ENCODE data around the gene PTGIR.

PTGIR gene

DNA sequence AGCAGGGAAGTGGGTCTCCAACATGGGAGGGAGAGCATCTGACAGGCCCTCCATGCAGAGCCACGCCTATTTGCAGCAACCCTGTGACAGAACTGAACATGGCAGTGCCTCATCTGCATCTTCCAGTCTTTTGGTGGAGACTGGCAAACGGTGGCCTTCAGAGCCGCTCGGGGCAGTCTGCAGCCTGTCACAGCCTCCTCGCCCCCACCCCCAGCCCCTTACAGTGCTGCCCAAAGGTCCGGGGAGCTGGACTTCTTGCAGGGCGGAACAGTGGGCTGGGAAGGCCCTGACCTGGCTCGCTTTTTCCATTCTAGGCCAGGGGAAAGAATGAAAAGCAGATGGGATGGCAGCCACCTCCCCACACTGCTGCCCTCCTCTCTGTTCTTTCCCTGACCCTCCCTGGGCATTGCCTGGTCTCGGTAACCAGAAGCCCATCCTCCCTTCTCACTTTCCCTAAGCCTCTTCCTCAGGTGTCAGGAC is 21.1 kb downstream of the PTGIR start:
- no peak overlapping the region for H3K4me3 ChIP-seq (replicated peaks; ENCODE audit: low read depth, low read length)
- TF ChIP-seq, protein P1, sequence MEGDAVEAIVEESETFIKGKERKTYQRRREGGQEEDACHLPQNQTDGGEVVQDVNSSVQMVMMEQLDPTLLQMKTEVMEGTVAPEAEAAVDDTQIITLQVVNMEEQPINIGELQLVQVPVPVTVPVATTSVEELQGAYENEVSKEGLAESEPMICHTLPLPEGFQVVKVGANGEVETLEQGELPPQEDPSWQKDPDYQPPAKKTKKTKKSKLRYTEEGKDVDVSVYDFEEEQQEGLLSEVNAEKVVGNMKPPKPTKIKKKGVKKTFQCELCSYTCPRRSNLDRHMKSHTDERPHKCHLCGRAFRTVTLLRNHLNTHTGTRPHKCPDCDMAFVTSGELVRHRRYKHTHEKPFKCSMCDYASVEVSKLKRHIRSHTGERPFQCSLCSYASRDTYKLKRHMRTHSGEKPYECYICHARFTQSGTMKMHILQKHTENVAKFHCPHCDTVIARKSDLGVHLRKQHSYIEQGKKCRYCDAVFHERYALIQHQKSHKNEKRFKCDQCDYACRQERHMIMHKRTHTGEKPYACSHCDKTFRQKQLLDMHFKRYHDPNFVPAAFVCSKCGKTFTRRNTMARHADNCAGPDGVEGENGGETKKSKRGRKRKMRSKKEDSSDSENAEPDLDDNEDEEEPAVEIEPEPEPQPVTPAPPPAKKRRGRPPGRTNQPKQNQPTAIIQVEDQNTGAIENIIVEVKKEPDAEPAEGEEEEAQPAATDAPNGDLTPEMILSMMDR (IDR thresholded peaks at IDR 0.05; ENCODE audit: insufficient read depth, low read length, poor library complexity, severe bottlenecking) = no peak
- no peak for DNase-seq (ENCODE audit: extremely low read depth, insufficient read length)
- peaks cover 29% of the 10 kb centered on the region for H3K36me3 ChIP-seq (ENCODE audit: control insufficient read depth, insufficient read depth, low read length)
- no peaks in the 10 kb centered on the region for H3K27me3 ChIP-seq (replicated peaks; ENCODE audit: control insufficient read depth, insufficient read depth, low read length)

DNA sequence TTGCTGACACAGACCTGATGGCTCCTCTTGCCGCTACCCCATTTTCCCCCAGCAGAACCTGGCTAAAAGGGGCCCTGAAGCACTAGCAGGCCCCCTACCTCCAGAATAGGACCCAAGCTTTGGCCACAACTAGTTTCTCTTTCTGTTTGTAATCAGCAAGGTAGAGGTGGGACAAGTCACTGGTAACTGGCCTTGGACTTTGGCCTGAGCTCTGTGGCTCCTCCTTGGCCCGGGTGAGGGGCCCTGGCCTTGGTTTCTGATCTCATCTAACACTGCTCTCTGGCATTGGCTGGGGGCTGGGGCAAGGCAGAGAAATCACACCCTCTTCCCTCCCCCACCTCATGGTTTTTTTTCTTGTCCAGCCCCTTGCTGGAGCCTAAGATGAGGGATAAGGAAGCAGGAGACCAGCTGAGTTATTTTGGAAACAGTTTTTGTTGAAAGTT is 21.7 kb downstream of the PTGIR start:
- no peak for DNase-seq (ENCODE audit: extremely low read depth, insufficient read length)

DNA sequence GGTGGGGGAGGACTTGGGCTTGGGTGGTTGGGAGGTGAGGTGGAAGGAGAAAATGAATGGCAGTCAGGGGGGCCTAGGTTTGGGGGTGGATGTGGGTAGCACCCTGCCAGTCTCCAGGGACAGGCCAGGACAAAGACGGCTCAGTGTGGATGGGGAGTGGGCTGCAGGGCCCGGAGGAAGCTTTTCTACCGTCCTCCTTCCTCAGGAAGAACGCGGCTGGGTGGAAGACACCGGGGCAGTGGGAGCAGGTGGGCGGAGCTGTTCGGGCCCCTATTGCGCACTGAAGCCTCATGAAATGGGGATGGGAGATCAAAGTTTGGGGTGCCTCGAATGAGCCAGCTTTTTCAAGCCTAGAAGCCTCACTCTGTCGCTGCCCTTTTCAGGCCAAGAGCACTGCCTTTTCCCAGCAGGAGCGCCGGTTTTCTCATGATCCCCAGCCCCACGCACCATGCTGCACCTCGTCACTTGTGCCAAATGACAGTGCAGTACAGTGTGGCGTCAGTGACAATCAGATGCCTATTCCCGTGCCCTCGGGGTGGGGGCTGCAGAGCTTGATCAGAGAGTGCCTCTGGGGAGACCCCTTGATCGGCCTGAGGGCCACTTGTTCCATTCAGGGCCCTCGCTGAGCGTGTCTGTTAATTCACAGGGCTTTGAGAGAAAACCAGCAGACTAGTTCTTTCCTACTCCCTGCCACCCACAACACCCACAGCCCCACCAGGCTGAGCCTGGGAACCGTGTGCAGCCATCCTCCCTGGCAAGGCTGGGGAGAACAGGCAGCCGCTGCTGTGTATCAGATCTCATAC is 22.3 kb downstream of the PTGIR start:
- DNase-seq (ENCODE audit: extremely low read depth, insufficient read length) = no peak
- peak overlapping the region; percentile 83 for H3K4me3 ChIP-seq (replicated peaks; ENCODE audit: low read depth, low read length)
- TF ChIP-seq, protein P1 (IDR thresholded peaks at IDR 0.05; ENCODE audit: insufficient read depth, low read length, poor library complexity, severe bottlenecking) = no peak
- H3K36me3 ChIP-seq (ENCODE audit: control insufficient read depth, insufficient read depth, low read length) = peaks cover 17% of the 10 kb centered on the region
- H3K27me3 ChIP-seq (replicated peaks; ENCODE audit: control insufficient read depth, insufficient read depth, low read length) = no peaks in the 10 kb centered on the region

More for the DNA sequence above, 21.7 kb downstream of the PTGIR start:
- TF ChIP-seq, protein P1 (IDR thresholded peaks at IDR 0.05; ENCODE audit: insufficient read depth, low read length, poor library complexity, severe bottlenecking) = no peak
- H3K4me3 ChIP-seq (replicated peaks; ENCODE audit: low read depth, low read length) = peak overlapping the region; percentile 83
- no peaks in the 10 kb centered on the region for H3K27me3 ChIP-seq (replicated peaks; ENCODE audit: control insufficient read depth, insufficient read depth, low read length)
- H3K36me3 ChIP-seq (ENCODE audit: control insufficient read depth, insufficient read depth, low read length) = peaks cover 23% of the 10 kb centered on the region

DNA sequence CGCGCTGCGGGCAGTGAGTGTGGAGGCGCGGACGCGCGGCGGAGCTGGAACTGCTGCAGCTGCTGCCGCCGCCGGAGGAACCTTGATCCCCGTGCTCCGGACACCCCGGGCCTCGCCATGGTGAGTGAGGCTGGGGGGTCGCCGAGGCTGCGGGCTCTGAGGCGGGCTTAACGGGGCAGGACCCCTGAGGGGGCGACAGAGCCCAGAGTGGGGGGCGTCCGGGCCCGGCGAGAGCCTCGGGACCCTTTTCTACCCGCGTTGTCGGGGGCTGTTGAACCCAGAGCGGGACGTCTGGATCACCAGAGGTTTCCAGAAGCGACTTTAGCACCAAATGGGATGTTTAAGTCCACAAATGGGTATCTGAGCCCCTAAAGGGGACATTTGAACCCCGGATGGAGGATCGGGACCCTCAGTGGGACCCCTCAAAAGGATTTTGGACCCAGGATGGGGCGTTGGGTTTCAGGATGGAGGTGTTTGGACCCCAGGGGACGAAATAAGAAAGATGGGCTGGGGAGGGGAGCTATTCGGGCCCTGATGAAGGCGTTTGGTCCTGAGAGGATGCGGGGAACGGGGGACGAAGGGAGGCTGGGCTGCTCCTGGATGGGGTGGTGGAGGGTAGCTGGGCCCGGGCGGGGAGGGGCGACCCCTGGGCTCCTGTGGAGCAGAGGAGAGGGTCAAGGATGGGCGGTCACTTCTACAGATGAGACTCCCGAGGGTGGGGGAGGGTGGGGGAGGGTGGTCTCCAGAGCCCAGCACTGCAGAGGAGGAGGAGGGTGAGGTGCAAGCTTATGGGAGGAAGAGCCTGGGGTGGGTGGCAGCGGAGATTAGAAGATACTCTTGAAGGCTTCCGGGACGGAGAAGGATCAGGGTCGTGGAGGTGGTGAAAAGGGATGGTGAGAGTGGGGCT is 23.3 kb downstream of the PTGIR start, which contains the start of gene CALM3:
Gene CALM3 (plus strand): TSS at position 13 of the 907 bp plus-strand sequence. CDS start 105 bp downstream, at position 118.
- peak within 1 kb of the TSS; percentile 83 for H3K4me3 ChIP-seq (replicated peaks; ENCODE audit: low read depth, low read length)
- TF ChIP-seq, protein P1 (IDR thresholded peaks at IDR 0.05; ENCODE audit: insufficient read depth, low read length, poor library complexity, severe bottlenecking) = no peak
- H3K36me3 ChIP-seq (ENCODE audit: control insufficient read depth, insufficient read depth, low read length) = peaks cover 9% of the 10 kb centered on the region
- no peak for DNase-seq (ENCODE audit: extremely low read depth, insufficient read length)
- no peaks in the 10 kb centered on the region for H3K27me3 ChIP-seq (replicated peaks; ENCODE audit: control insufficient read depth, insufficient read depth, low read length)

DNA sequence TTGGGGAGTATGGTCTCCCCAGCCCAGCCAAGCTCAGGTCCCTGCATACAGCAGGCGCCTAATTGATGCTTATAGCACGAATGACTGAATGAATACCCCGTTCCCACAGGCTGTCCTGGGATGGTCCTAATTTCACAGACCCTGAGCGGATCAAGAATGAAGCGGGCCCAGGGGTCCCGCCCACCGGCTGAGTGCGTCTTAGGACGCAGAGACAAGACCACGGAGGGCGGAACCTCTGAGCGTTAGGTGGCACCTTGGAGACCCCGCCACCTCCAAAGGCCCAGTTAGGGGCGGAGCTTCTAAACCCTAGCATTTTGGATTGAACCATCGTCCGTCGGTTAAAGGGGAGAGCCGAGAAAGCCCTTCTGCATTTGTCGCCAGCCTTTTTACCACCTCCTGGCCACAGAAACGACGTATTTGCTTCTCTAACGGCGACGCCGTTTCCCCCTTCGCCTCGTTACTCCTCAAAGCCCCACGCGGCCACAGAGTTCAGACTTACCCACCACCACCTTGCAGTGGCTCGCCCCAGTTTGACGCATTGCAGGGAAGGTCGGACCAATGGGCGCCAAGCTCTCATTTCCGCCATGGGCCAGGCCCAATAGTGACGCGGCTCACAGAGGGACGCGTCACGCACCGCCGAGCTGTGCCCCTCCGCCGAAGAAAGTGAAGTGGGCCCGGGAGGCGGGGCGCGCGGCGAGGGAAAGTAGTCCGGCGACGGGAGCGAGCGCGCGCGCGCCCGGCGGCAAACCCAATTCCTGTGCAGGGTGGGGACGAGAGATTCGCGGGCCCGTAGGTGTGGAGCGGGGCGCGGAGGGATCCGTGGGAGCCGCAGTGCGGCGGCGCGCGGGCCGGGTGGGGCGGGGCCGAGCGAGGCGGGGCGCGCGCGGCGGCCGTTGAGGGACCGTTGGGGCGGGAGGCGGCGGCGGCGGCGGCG is 24.2 kb downstream of the PTGIR start:
- Histone ChIP-seq H3K36me3 (ENCODE audit: control insufficient read depth, insufficient read depth, low read length) (peaks cover 4% of the 10 kb centered on the region), H3K27me3 (replicated peaks; ENCODE audit: control insufficient read depth, insufficient read depth, low read length) (no peaks in the 10 kb centered on the region), H3K4me3 (replicated peaks; ENCODE audit: low read depth, low read length) (peak overlapping the region; percentile 83)
- TF ChIP-seq, protein P1 (IDR thresholded peaks at IDR 0.05; ENCODE audit: insufficient read depth, low read length, poor library complexity, severe bottlenecking) = no peak
- peak; percentile 99 for DNase-seq (ENCODE audit: extremely low read depth, insufficient read length)

Measured in GM06990 (cell line).